GM12865 (cell line): Measurements from ENCODE around the gene SOCS1.
A peak's percentile ranks its signal among the peaks of the same experiment; 100 is the strongest.

Experiments
- DNase-seq: peaks from one replicate; pipeline ENCODE4 v3.0.0; 2010; ENCODE audit warnings: low read depth
- H3K4me3 ChIP-seq: 2 replicates; pipeline ENCODE4 v1.5.1; 2011; ENCODE audit warnings: mild to moderate bottlenecking, low read depth, low read length, control low read depth
- CTCF ChIP-seq: IDR thresholded peaks from 2 replicates; pipeline ENCODE4 v1.5.1; 2011; ENCODE audit warnings: low read length, control low read depth, low read depth, inconsistent platforms; ENCODE audit not compliant: insufficient read depth; ENCODE audit errors: missing control alignments

The SOCS1 gene

GRCh38 chr16:11210260-11210659, 45.7 kb downstream of the SOCS1 start:
- no peak for TF ChIP-seq CTCF
- DNase-seq: no peak
- H3K4me3 ChIP-seq: no peak overlapping the region

GRCh38 chr16:11208916-11209665, 46.9 kb downstream of the SOCS1 start:
- no peak overlapping the region for H3K4me3 ChIP-seq
- DNase-seq: peak; percentile 71
- no peak for TF ChIP-seq CTCF

- DNase-seq: peak; percentile 44
- no peak for TF ChIP-seq CTCF
- H3K4me3 ChIP-seq: no peak overlapping the region
These were observed 48.4 kb downstream of the SOCS1 start for GRCh38 chr16:11207646-11208045.

GRCh38 chr16:11205754-11206581, 50.0 kb downstream of the SOCS1 start:
- peak; percentile 67 for DNase-seq
- no peak overlapping the region; the same call in 1 of the 2 replicates for H3K4me3 ChIP-seq
- no peak for TF ChIP-seq CTCF

- no peak for TF ChIP-seq CTCF
- H3K4me3 ChIP-seq: no peak overlapping the region
- no peak for DNase-seq
These were observed 50.8 kb downstream of the SOCS1 start for GRCh38 chr16:11205065-11205699.

- TF ChIP-seq CTCF: no peak
- DNase-seq: no peak
- H3K4me3 ChIP-seq: no peak overlapping the region
These were observed 51.4 kb downstream of the SOCS1 start for GRCh38 chr16:11204513-11205047.
